ENCODE results near the gene ETS1.

ETS1 gene

GRCh38 chr11:128500493-128500892 is 86.9 kb downstream of the ETS1 start:
- DNase-seq (ENCODE audit: low spot score): no peak

GRCh38 chr11:128499613-128500253 is 87.6 kb downstream of the ETS1 start:
- no peak for DNase-seq (ENCODE audit: low spot score)

GRCh38 chr11:128498721-128499245 is 88.6 kb downstream of the ETS1 start:
- no peak for DNase-seq (ENCODE audit: low spot score)

- no peak for DNase-seq (ENCODE audit: low spot score)
These were observed 89.6 kb downstream of the ETS1 start for GRCh38 chr11:128497776-128498095.

GRCh38 chr11:128497061-128497775 is 90.1 kb downstream of the ETS1 start:
- no peak for DNase-seq (ENCODE audit: low spot score)

GRCh38 chr11:128496692-128497060 is 90.7 kb downstream of the ETS1 start:
- DNase-seq (ENCODE audit: low spot score): no peak

- DNase-seq (ENCODE audit: low spot score): no peak
These were observed 91.1 kb downstream of the ETS1 start for GRCh38 chr11:128496249-128496648.

GRCh38 chr11:128494418-128495332 is 92.7 kb downstream of the ETS1 start:
- no peak for DNase-seq (ENCODE audit: low spot score)

GRCh38 chr11:128493570-128493965 is 93.8 kb downstream of the ETS1 start:
- no peak for DNase-seq (ENCODE audit: low spot score)

GRCh38 chr11:128492903-128493569 is 94.3 kb downstream of the ETS1 start:
- DNase-seq (ENCODE audit: low spot score): no peak

GRCh38 chr11:128492461-128492860 is 94.9 kb downstream of the ETS1 start:
- DNase-seq (ENCODE audit: low spot score): no peak

- no peak for DNase-seq (ENCODE audit: low spot score)
These were observed 96.0 kb downstream of the ETS1 start for GRCh38 chr11:128491195-128491936.

GRCh38 chr11:128490092-128490491 is 97.3 kb downstream of the ETS1 start:
- no peak for DNase-seq (ENCODE audit: low spot score)

GRCh38 chr11:128488471-128488870 is 98.9 kb downstream of the ETS1 start:
- DNase-seq (ENCODE audit: low spot score): no peak

- DNase-seq (ENCODE audit: low spot score): no peak
These were observed 99.4 kb downstream of the ETS1 start for GRCh38 chr11:128487978-128488377.

- DNase-seq (ENCODE audit: low spot score): no peak
These were observed 103.2 kb downstream of the ETS1 start for GRCh38 chr11:128484172-128484571.

GRCh38 chr11:128483211-128483788 is 104.1 kb downstream of the ETS1 start:
- no peak for DNase-seq (ENCODE audit: low spot score)

GRCh38 chr11:128482512-128483191 is 104.7 kb downstream of the ETS1 start:
- no peak for DNase-seq (ENCODE audit: low spot score)

GRCh38 chr11:128482092-128482491 is 105.3 kb downstream of the ETS1 start:
- no peak for DNase-seq (ENCODE audit: low spot score)

GRCh38 chr11:128481135-128481534 is 106.2 kb downstream of the ETS1 start:
- DNase-seq (ENCODE audit: low spot score): no peak

Measured in hematopoietic multipotent progenitor cell treated with erythropoietin and hydrocortisone succinate and interleukin-3 and kit ligand, for 17 days (in vitro differentiated cells).